GM12878 (cell line): ENCODE measurements around the gene HOXD10. TPM values are rescaled to one million over a fixed set of nuclear protein-coding genes. Genes with fewer than 3 reads are reported as not detected.

Experiments used
- ATAC-seq: fragments of 200-7000 bp; cut with Tn5 transposase; 3 replicates; pipeline ENCODE4 v1.9.1; 2020; ENCODE audit warnings: mild to moderate bottlenecking, moderate library complexity
- BruUV-seq: library from RNA; stranded (reverse); fragments of 400-500 nt; replicated peaks from 2 replicates; lab custom pipeline; 2021; lab: Mats Ljungman, UMichigan
- CTCF ChIA-PET: fragments of 300-600 bp; sonication (Branson Sonifier 250); formaldehyde crosslinking; extraction: SDS; loops from one replicate; lab custom pipeline; 2021; ENCODE audit warnings: inconsistent platforms; lab: Yijun Ruan, JAX
- POLR2A ChIA-PET: fragments of 350-600 bp; formaldehyde crosslinking; extraction: SDS; loops from one replicate; lab custom pipeline; 2021; ENCODE audit warnings: inconsistent platforms; lab: Charles Lee
- RAD21 ChIA-PET: fragments of 300-600 bp; sonication (Branson Sonifier 250); formaldehyde crosslinking; loops from one replicate; lab custom pipeline; 2023; ENCODE audit warnings: antibody characterized with exemption; ENCODE audit not compliant: unreplicated experiment; lab: Charles Lee
- SMC1A ChIA-PET: fragments of 300-600 bp; sonication (Branson Sonifier 250); formaldehyde crosslinking; loops from one replicate; lab custom pipeline; 2023; ENCODE audit not compliant: unreplicated experiment, uncharacterized antibody; lab: Charles Lee
- DNase-seq: peaks from one replicate; pipeline ENCODE4 v3.0.0-alpha.2; 2011; ENCODE audit warnings: low read depth, low spot score
- FAIRE-seq: peaks from 3 replicates; lab custom pipeline; 2011; peaks lifted over from hg19 to GRCh38; lab: Jason Lieb, UNC
- H2AFZ ChIP-seq: 2 replicates; pipeline ENCODE4 v1.6.0; 2011; ENCODE audit warnings: low read depth, low read length, control low read depth; ENCODE audit not compliant: control insufficient read depth
- H3K27ac ChIP-seq: 2 replicates; pipeline ENCODE4 v1.5.1; 2011; ENCODE audit warnings: control low read depth; ENCODE audit not compliant: control insufficient read depth, insufficient read depth
- H3K27me3 ChIP-seq, 2 experiments: replicated peaks in 1 of 2; 2 replicates each; pipeline versions ENCODE4 v1.6.0 to v1.6.1; 2011; ENCODE audit warnings: low read length in 1 of 2; ENCODE audit not compliant: control insufficient read depth in 2 of 2, insufficient read depth in 2 of 2
- H3K36me3 ChIP-seq, 2 experiments: 2 replicates each; pipeline ENCODE4 v1.5.1; 2011; ENCODE audit warnings: low read length in 1 of 2; ENCODE audit not compliant: control insufficient read depth in 2 of 2, insufficient read depth in 2 of 2
- H3K4me1 ChIP-seq: 2 replicates; pipeline ENCODE4 v1.6.1; 2011; ENCODE audit warnings: mild to moderate bottlenecking, low read length, moderate library complexity, mixed read lengths; ENCODE audit not compliant: control insufficient read depth, insufficient read depth
- H3K4me2 ChIP-seq: 2 replicates; pipeline ENCODE4 v1.6.0; 2011; ENCODE audit warnings: control low read depth; ENCODE audit not compliant: control insufficient read depth, insufficient read depth
- H3K4me3 ChIP-seq: fragments of 200-600 bp; sonication (generic); 2 replicates; pipeline ENCODE4 v1.5.1; 2016
- H3K79me2 ChIP-seq: 2 replicates; pipeline ENCODE4 v1.6.0; 2011; ENCODE audit warnings: low read length; ENCODE audit not compliant: control insufficient read depth, insufficient read depth
- H3K9ac ChIP-seq: 2 replicates; pipeline ENCODE4 v1.8.0; 2011; ENCODE audit warnings: low read length, control low read depth, mixed read lengths; ENCODE audit not compliant: control insufficient read depth, insufficient read depth
- H3K9me3 ChIP-seq: replicated peaks from 3 replicates; pipeline ENCODE4 v1.5.1; 2011; ENCODE audit warnings: mild to moderate bottlenecking, low read length; ENCODE audit not compliant: control insufficient read depth, insufficient read depth
- H4K20me1 ChIP-seq: 2 replicates; pipeline ENCODE4 v1.6.0; 2011; ENCODE audit not compliant: control insufficient read depth, insufficient read depth
- FOS ChIP-seq: IDR thresholded peaks from 3 replicates; pipeline ENCODE4 v1.6.1; 2011; ENCODE audit warnings: borderline replicate concordance; ENCODE audit not compliant: insufficient read length; ENCODE audit errors: extremely low read depth
- NR2C1 ChIP-seq: fragments of 450-650 bp; IDR thresholded peaks from 2 replicates; pipeline ENCODE4 v1.6.1; 2017; ENCODE audit warnings: antibody characterized with exemption, mild to moderate bottlenecking, moderate library complexity
- ZBTB40 ChIP-seq: fragments of 450-650 bp; IDR thresholded peaks from 2 replicates; pipeline ENCODE4 v1.6.1; 2016; ENCODE audit warnings: mild to moderate bottlenecking, moderate library complexity, borderline replicate concordance
- WGBS: methylation state at CpG from one replicate; pipeline ENCODE4 v1.1.6; 2016; ENCODE audit warnings: low lambda C conversion rate; ENCODE audit not compliant: insufficient replicate concordance, insufficient coverage; ENCODE audit errors: missing lambda C conversion rate; 5-methylcytosine and 5-hydroxymethylcytosine counted together
- in situ Hi-C: fragments of 300-500 bp; cut with MboI; formaldehyde crosslinking; loops from 9 replicates; pipeline ENCODE4 v1.14.3; 2018; ENCODE audit warnings: mixed read lengths
- intact Hi-C: fragments of 100-400 bp; cut with micrococcal nuclease; formaldehyde crosslinking; loops from one replicate; pipeline ENCODE4 v1.14.2; 2022; ENCODE audit not compliant: unreplicated experiment
- polyA plus RNA-seq, 11 experiments: library from polyadenylated mRNA; depleted of rRNA in 4 of 11; unstranded in 6 of 11; stranded (reverse) in 5 of 11; fragments of >200 nt; fragmentation: Nextera tagmentation in 4 of 11; fragmentation: Illumina TruSeq in 1 of 11; extraction: Ambion mirVana in 4 of 11; extraction: Trizol in 1 of 11; gene quantifications; 1 replicate in 1 of 11; 2 replicates in 10 of 11; pipeline versions ENCODE4 v1.2.1 to v1.2.3, GENCODE V29; 2011 to 2016; ENCODE audit warnings: inconsistent platforms in 2 of 11, missing spikeins in 2 of 11, low read depth in 1 of 11
- total RNA-seq, 4 experiments: library from RNA; depleted of rRNA in 3 of 4; stranded (reverse); fragments of >200 nt in 3 of 4; fragmentation: Illumina TruSeq in 1 of 4; extraction: Trizol in 1 of 4; gene quantifications; 2 replicates each; pipeline versions ENCODE4 v1.2.1 to v1.2.3, GENCODE V29; 2013 to 2021
- TF ChIP-seq, protein P1 (sequence below): fragments of 450-650 bp; IDR thresholded peaks from 2 replicates; pipeline ENCODE4 v1.6.1; 2017; ENCODE audit warnings: mild to moderate bottlenecking
- TF ChIP-seq, protein P2 (sequence below): IDR thresholded peaks from 2 replicates; pipeline ENCODE4 v1.6.1; 2011; ENCODE audit warnings: mild to moderate bottlenecking, low read depth, low read length, moderate library complexity; ENCODE audit not compliant: insufficient replicate concordance

Gene HOXD10
- total and polyA plus RNA-seq, 10 of the 15 experiments (the other 5 are each of a cell fraction or from before 2014, with no cell fraction given): not detected

DNA sequence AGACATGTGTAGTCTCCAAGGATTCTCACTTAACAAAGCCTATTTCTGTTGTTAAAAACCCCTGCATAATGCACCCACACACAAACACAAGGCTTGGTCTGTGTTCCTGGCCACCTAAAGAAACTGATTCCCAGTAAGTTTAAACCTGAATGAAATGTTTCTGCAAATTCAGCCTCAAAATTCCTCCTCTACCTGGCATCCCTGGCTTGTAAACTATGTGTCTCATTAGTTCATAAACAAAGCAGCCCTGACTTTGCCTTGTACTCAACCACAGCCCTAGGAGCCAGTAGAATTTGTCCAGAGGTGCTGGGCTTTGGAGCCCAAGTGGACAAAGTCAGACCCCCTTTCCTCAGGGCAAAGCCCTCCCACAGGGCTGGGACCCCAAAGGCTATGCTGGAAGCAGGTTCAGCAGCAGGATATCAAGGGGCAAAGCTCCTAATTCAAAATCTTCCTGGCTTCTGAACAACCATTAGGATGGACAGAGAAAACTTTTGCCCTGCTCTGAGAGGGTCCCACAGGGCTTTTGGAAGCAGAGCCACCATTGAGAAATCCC, 26.7 kb upstream of the HOXD10 start (continued):
- TF ChIP-seq, protein P1, sequence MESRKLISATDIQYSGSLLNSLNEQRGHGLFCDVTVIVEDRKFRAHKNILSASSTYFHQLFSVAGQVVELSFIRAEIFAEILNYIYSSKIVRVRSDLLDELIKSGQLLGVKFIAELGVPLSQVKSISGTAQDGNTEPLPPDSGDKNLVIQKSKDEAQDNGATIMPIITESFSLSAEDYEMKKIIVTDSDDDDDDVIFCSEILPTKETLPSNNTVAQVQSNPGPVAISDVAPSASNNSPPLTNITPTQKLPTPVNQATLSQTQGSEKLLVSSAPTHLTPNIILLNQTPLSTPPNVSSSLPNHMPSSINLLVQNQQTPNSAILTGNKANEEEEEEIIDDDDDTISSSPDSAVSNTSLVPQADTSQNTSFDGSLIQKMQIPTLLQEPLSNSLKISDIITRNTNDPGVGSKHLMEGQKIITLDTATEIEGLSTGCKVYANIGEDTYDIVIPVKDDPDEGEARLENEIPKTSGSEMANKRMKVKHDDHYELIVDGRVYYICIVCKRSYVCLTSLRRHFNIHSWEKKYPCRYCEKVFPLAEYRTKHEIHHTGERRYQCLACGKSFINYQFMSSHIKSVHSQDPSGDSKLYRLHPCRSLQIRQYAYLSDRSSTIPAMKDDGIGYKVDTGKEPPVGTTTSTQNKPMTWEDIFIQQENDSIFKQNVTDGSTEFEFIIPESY: no peak
- TF ChIP-seq NR2C1: no peak

DNA sequence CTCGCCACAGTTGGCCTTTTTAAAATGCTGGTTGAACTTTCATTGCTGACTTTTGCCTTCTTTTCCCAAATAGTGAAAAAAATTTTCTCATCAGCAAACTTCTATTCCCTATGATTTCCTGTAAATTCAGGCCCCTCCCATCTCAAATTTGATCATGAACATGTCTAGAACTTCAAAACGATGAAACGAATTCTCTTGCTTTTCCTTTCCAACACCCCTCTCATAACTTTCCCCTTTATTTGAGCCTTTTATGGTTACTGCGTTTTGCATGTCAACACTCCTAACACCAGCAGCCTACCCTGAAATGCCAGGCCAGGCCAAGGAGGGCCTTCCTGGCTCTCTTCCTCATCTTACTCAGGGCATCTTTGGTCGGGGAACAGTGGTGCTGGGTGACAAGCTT, 25.7 kb upstream of the HOXD10 start:
- no peak for FAIRE-seq
- H3K27me3 ChIP-seq: peaks cover 11 to 30% of the 10 kb centered on the region in 2 experiments
- H3K27ac ChIP-seq: no peak overlapping the region
- TF ChIP-seq ZBTB40 (no peak), FOS (no peak)
- TF ChIP-seq, protein P2, sequence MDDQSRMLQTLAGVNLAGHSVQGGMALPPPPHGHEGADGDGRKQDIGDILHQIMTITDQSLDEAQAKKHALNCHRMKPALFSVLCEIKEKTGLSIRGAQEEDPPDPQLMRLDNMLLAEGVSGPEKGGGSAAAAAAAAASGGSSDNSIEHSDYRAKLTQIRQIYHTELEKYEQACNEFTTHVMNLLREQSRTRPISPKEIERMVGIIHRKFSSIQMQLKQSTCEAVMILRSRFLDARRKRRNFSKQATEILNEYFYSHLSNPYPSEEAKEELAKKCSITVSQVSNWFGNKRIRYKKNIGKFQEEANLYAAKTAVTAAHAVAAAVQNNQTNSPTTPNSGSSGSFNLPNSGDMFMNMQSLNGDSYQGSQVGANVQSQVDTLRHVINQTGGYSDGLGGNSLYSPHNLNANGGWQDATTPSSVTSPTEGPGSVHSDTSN: no peak
- H2AFZ ChIP-seq: no peak overlapping the region
- ChIA-PET RAD21 (no interaction called here), CTCF (no interaction called here), SMC1A (no interaction called here), POLR2A (no interaction called here)
- H3K9ac ChIP-seq: no peak overlapping the region
- in situ Hi-C loops: no loop called here
- H3K36me3 ChIP-seq: no peaks in the 10 kb centered on the region
- ATAC-seq: no peak
- no peaks in the 10 kb centered on the region for H3K9me3 ChIP-seq
- intact Hi-C loops: no loop called here
- WGBS: 3% methylated on average over 5 of the region's 5 CpGs
- no peaks in the 10 kb centered on the region for H3K4me1 ChIP-seq
- H4K20me1 ChIP-seq: no peaks in the 10 kb centered on the region
- no TSS peak for BruUV-seq
- DNase-seq: no peak
- H3K79me2 ChIP-seq: no peaks in the 10 kb centered on the region
- no peak overlapping the region for H3K4me3 ChIP-seq
- H3K4me2 ChIP-seq: no peak overlapping the region
